ENCODE measurements around the gene ERCC2.

ERCC2 gene

GRCh38 chr19:45401815-45402214 is 31.4 kb upstream of the ERCC2 start:
- no peak for DNase-seq (ENCODE audit: low read depth)

GRCh38 chr19:45400192-45400591 is 29.8 kb upstream of the ERCC2 start:
- no peak for DNase-seq (ENCODE audit: low read depth)

GRCh38 chr19:45395821-45396617 is 25.6 kb upstream of the ERCC2 start:
- no peak for DNase-seq (ENCODE audit: low read depth)

GRCh38 chr19:45391871-45392665 is 21.7 kb upstream of the ERCC2 start:
- DNase-seq (ENCODE audit: low read depth) = no peak

GRCh38 chr19:45391346-45391745 is 21.0 kb upstream of the ERCC2 start:
- no peak for DNase-seq (ENCODE audit: low read depth)

GRCh38 chr19:45385392-45386221 is 15.2 kb upstream of the ERCC2 start:
- no peak for DNase-seq (ENCODE audit: low read depth)

- no peak for DNase-seq (ENCODE audit: low read depth)
These were observed 12.1 kb upstream of the ERCC2 start for GRCh38 chr19:45382426-45382825.

GRCh38 chr19:45380107-45380506 is 9.7 kb upstream of the ERCC2 start:
- DNase-seq (ENCODE audit: low read depth) = no peak

- DNase-seq (ENCODE audit: low read depth) = no peak
These were observed 5.8 kb upstream of the ERCC2 start for GRCh38 chr19:45376045-45376724.

- DNase-seq (ENCODE audit: low read depth) = no peak
These were observed 1.5 kb downstream of the ERCC2 start for GRCh38 chr19:45368737-45369340.

- no peak for DNase-seq (ENCODE audit: low read depth)
These were observed 2.2 kb downstream of the ERCC2 start for GRCh38 chr19:45368127-45368526.

- DNase-seq (ENCODE audit: low read depth) = no peak
These were observed 5.7 kb downstream of the ERCC2 start for GRCh38 chr19:45364696-45365095.

- DNase-seq (ENCODE audit: low read depth) = no peak
These were observed 6.4 kb downstream of the ERCC2 start for GRCh38 chr19:45363861-45364459.

GRCh38 chr19:45362291-45362690 is 8.1 kb downstream of the ERCC2 start:
- no peak for DNase-seq (ENCODE audit: low read depth)

GRCh38 chr19:45361608-45362007 is 8.8 kb downstream of the ERCC2 start:
- DNase-seq (ENCODE audit: low read depth) = no peak

- no peak for DNase-seq (ENCODE audit: low read depth)
These were observed 12.1 kb downstream of the ERCC2 start for GRCh38 chr19:45358213-45358792.

- no peak for DNase-seq (ENCODE audit: low read depth)
These were observed 13.0 kb downstream of the ERCC2 start for GRCh38 chr19:45357445-45357783.

- no peak for DNase-seq (ENCODE audit: low read depth)
These were observed 13.5 kb downstream of the ERCC2 start for GRCh38 chr19:45356760-45357444.

GRCh38 chr19:45355910-45356309 is 14.5 kb downstream of the ERCC2 start:
- DNase-seq (ENCODE audit: low read depth) = no peak

- no peak for DNase-seq (ENCODE audit: low read depth)
These were observed 15.0 kb downstream of the ERCC2 start for GRCh38 chr19:45355402-45355801.

All from stimulated activated CD8-positive, alpha-beta memory T cell treated with anti-CD3 and anti-CD28 coated beads, Interleukin-12 subunit alpha, Interleukin-12 subunit beta, amount 100 ng/mL, for 4 hours (primary cell).